ENCODE data around the gene CTBP2. TPM values are rescaled to one million over a fixed set of nuclear protein-coding genes. Genes with fewer than 3 reads are reported as not detected.

The CTBP2 gene
- total RNA-seq, 2 experiments from 2014 or later, result 0.17 TPM; not detected in 1

- no peaks in the 10 kb centered on the region for H3K36me3 Mint-ChIP-seq (ENCODE audit: low read depth)
- ATAC-seq (ENCODE audit: poor library complexity) (no peak), DNase-seq (no peak)
- no peaks in the 10 kb centered on the region for H3K27me3 Mint-ChIP-seq
- no peak overlapping the region for H3K4me3 Mint-ChIP-seq
- ChIA-PET POLR2A (no interaction called here), CTCF (no interaction called here)
- Histone ChIP-seq H3K4me1 (ENCODE audit: insufficient read depth, low read length) (no peaks in the 10 kb centered on the region), H3K27me3 (ENCODE audit: control insufficient read depth in 1 of 2, insufficient read depth in 2 of 2, low read length in 2 of 2) (no peaks in the 10 kb centered on the region), H3K27ac (ENCODE audit: low read depth in 1 of 2, low read length in 2 of 2) (no peak overlapping the region), H3K36me3 (ENCODE audit: insufficient read depth, low read length) (no peaks in the 10 kb centered on the region), H3K4me3 (ENCODE audit: low read length) (no peak overlapping the region), H3K9me3 (ENCODE audit: control insufficient read depth in 1 of 2, insufficient read depth in 1 of 2, low read length in 2 of 2) (no peaks in the 10 kb centered on the region)
- no peaks in the 10 kb centered on the region for H3K9me3 Mint-ChIP-seq
- H3K4me1 Mint-ChIP-seq (ENCODE audit: low read depth), result no peaks in the 10 kb centered on the region
- intact Hi-C loops (cut with DNase I, micrococcal nuclease), result no loop called here
- no peak for TF ChIP-seq CTCF (IDR thresholded peaks at IDR 0.05)
- no peak overlapping the region for H3K27ac Mint-ChIP-seq
Measured at GRCh38 chr10:125006188-125006680, 154.1 kb downstream of the CTBP2 start.

GRCh38 chr10:125005312-125006187, 154.8 kb downstream of the CTBP2 start:
- TF ChIP-seq CTCF (IDR thresholded peaks at IDR 0.05), result no peak
- H3K27me3 ChIP-seq (ENCODE audit: control insufficient read depth in 1 of 2, insufficient read depth in 2 of 2, low read length in 2 of 2), result no peaks in the 10 kb centered on the region
- Mint-ChIP-seq H3K27me3 (no peaks in the 10 kb centered on the region), H3K4me1 (ENCODE audit: low read depth) (no peaks in the 10 kb centered on the region), H3K27ac (no peak overlapping the region), H3K9me3 (no peaks in the 10 kb centered on the region), H3K4me3 (no peak overlapping the region), H3K36me3 (ENCODE audit: low read depth) (no peaks in the 10 kb centered on the region)
- H3K9me3 ChIP-seq (ENCODE audit: control insufficient read depth in 1 of 2, insufficient read depth in 1 of 2, low read length in 2 of 2), result no peaks in the 10 kb centered on the region
- DNase-seq, result peak in 1 of 14 experiments; percentile 7
- H3K27ac ChIP-seq (ENCODE audit: low read depth in 1 of 2, low read length in 2 of 2), result no peak overlapping the region
- ChIA-PET CTCF (no interaction called here), POLR2A (no interaction called here)
- intact Hi-C loops (cut with DNase I, micrococcal nuclease), result no loop called here
- H3K4me1 ChIP-seq (ENCODE audit: insufficient read depth, low read length), result peaks cover under 1% of the 10 kb centered on the region
- ATAC-seq (ENCODE audit: poor library complexity), result no peak
- H3K36me3 ChIP-seq (ENCODE audit: insufficient read depth, low read length), result no peaks in the 10 kb centered on the region
- H3K4me3 ChIP-seq (ENCODE audit: low read length), result no peak overlapping the region

DNA sequence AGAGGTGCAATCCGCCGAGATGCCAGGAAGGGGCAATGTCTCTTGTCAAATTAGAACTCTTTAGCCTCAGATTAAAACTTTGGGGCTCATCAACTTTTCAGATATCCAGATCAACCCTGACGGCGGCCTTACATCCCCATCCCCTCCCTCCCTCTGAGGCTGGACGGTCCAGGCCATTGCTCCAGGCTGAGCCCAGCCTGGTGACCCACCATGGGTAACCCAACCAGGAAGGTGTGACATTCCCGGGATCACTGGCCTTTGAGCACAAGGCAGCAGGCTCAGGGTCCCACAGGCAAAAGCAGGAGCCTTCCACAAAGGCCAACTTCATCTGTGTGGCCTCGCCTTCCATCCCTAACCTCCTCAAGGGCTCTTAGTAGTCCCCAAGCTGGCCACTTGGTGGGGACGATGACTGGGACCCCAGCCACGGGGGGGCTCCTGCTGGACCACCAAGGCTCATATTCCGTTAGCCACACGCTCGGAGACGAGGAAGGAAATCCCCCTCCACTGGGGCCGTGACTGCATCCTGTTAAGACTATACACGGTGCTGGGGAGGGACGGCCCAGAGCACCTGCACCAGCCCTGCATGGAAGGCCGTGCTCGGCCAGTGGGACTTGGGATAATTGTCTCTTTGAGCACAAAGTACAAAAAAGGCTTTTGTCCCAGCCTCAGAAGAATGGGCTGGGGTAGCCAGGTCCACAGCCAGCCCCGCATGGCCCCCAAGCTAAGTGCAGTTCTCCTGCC, 155.6 kb downstream of the CTBP2 start:
- no peaks in the 10 kb centered on the region for H3K9me3 Mint-ChIP-seq
- no peaks in the 10 kb centered on the region for H3K36me3 ChIP-seq (ENCODE audit: insufficient read depth, low read length)
- no peak overlapping the region for H3K4me3 Mint-ChIP-seq

More for the DNA sequence above, 155.6 kb downstream of the CTBP2 start:
- H3K4me1 ChIP-seq (ENCODE audit: insufficient read depth, low read length), result peaks cover 5% of the 10 kb centered on the region
- H3K4me3 ChIP-seq (ENCODE audit: low read length), result no peak overlapping the region
- no peaks in the 10 kb centered on the region for H3K4me1 Mint-ChIP-seq (ENCODE audit: low read depth)
- H3K36me3 Mint-ChIP-seq (ENCODE audit: low read depth), result no peaks in the 10 kb centered on the region
- H3K27me3 Mint-ChIP-seq, result no peaks in the 10 kb centered on the region
- ChIA-PET CTCF (no interaction called here), POLR2A (no interaction called here)
- H3K27ac Mint-ChIP-seq, result no peak overlapping the region
- peaks cover 0 to 2% of the 10 kb centered on the region in 2 experiments for H3K27me3 ChIP-seq (ENCODE audit: control insufficient read depth in 1 of 2, insufficient read depth in 2 of 2, low read length in 2 of 2)
- intact Hi-C loops (cut with DNase I, micrococcal nuclease), result no loop called here
- ATAC-seq (ENCODE audit: poor library complexity), result no peak
- TF ChIP-seq CTCF (IDR thresholded peaks at IDR 0.05), result no peak
- no peak overlapping the region for H3K27ac ChIP-seq (ENCODE audit: low read depth in 1 of 2, low read length in 2 of 2)
- no peaks in the 10 kb centered on the region for H3K9me3 ChIP-seq (ENCODE audit: control insufficient read depth in 1 of 2, insufficient read depth in 1 of 2, low read length in 2 of 2)
- DNase-seq, result peak in 1 of 14 experiments; percentile 19

Data from CD4-positive, alpha-beta T cell (primary cell).